SK-N-MC (cell line): ENCODE measurements around the gene ADARB2.

Experiments used
- DNase-seq: peaks from one replicate; pipeline ENCODE4 v3.0.0-alpha.2; 2011; ENCODE audit warnings: low read depth, low spot score
- H3K27ac ChIP-seq: fragments of 200-600 bp; sonication (generic); 2 replicates; pipeline ENCODE4 v1.5.1; 2016; ENCODE audit warnings: mixed run types
- H3K36me3 ChIP-seq: fragments of 200-600 bp; sonication (generic); 2 replicates; pipeline ENCODE4 v1.6.1; 2017; ENCODE audit warnings: antibody characterized with exemption, low read length, mixed read lengths; ENCODE audit not compliant: insufficient read depth
- H3K4me3 ChIP-seq: fragments of 200-600 bp; sonication (generic); 2 replicates; pipeline ENCODE4 v1.5.1; 2016
- H3K9ac ChIP-seq: fragments of 200-600 bp; sonication (generic); 2 replicates; pipeline ENCODE4 v1.8.0; 2017; ENCODE audit warnings: mixed run types, mixed read lengths; ENCODE audit not compliant: insufficient read length
- H3K9me3 ChIP-seq: fragments of 200-600 bp; sonication (generic); 2 replicates; pipeline ENCODE4 v1.6.1; 2017; ENCODE audit warnings: low read depth, mild to moderate bottlenecking, antibody characterized with exemption, low read length, moderate library complexity, mixed read lengths
- EZH2 ChIP-seq: fragments of 200-600 bp; sonication (generic); IDR thresholded peaks from one replicate; pipeline ENCODE4 v1.6.1; 2017; ENCODE audit warnings: antibody characterized with exemption
- FOXP2 ChIP-seq: optimal IDR thresholded peaks from 2 replicates; pipeline ENCODE3; 2011; ENCODE audit warnings: mild to moderate bottlenecking, moderate library complexity; ENCODE audit not compliant: insufficient read depth; ENCODE audit errors: extremely low read length, control extremely low read depth
- POLR2AphosphoS5 ChIP-seq: IDR thresholded peaks from 2 replicates; pipeline ENCODE4 v1.6.1; 2012; ENCODE audit warnings: mild to moderate bottlenecking, low read depth, low read length, borderline replicate concordance

The ADARB2 gene

DNA sequence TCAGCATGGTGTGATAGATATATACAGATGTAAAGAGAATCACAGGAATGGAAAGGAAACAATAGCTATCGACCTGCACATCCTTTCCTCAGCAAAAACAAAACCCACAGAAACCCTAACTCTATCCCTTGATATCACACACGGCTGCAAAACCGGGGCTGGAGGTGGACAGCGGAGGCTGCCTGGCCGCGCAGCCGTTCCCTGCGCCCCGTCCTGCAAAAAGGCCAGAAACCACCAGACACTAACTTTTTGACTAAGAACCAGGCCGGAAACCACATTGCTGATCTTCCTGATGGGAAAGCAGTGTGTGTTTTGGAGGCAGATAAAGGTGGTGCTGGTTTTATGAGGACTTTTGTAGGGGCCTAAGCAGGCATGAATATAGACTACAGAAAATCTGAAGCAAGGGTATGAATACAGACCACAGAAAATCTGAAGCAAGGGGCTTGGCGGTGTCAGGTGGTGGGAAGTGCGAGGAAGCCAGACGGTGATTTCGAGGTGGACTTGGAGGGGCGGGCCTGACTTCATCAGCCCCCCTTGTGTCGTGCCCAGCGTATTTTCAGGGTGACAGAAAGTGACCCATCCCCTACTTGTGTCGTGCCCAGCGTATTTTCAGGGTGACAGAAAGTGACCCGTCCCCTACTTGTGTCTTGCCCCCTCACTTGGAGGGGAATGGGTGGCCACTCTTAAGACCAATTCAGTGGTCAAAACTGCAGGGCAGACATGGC is 557.8 kb downstream of the ADARB2 start:
- no peak for DNase-seq
- H3K9ac ChIP-seq: no peak overlapping the region
- H3K36me3 ChIP-seq: no peaks in the 10 kb centered on the region
- TF ChIP-seq FOXP2 (no peak), POLR2AphosphoS5 (no peak)
- no peak overlapping the region for H3K27ac ChIP-seq
- H3K9me3 ChIP-seq: no peaks in the 10 kb centered on the region
- no peak overlapping the region for H3K4me3 ChIP-seq

DNA sequence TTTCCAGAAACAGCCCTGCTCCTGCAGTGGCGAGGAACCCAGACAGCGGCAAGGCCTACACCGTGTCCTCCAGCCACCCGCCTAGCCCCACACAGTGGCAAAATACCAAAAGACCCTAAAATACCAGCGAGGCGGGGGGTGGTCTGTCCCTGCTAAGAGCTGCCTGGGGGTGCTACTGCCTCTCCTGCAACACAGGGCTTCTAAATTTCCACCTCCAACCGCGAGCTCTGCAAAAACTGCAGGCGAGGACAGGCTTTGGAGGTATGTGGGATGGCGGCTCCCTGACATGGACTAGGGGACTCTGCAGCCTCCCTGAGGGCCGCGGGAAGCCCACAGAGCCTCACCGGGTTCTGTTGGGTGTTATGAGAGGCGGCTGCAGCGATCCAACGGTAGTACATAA is 558.8 kb downstream of the ADARB2 start:
- Histone ChIP-seq H3K27ac (no peak overlapping the region), H3K36me3 (no peaks in the 10 kb centered on the region), H3K9me3 (no peaks in the 10 kb centered on the region), H3K4me3 (no peak overlapping the region), H3K9ac (no peak overlapping the region)
- no peak for DNase-seq
- TF ChIP-seq POLR2AphosphoS5 (no peak), EZH2 (no peak)

DNA sequence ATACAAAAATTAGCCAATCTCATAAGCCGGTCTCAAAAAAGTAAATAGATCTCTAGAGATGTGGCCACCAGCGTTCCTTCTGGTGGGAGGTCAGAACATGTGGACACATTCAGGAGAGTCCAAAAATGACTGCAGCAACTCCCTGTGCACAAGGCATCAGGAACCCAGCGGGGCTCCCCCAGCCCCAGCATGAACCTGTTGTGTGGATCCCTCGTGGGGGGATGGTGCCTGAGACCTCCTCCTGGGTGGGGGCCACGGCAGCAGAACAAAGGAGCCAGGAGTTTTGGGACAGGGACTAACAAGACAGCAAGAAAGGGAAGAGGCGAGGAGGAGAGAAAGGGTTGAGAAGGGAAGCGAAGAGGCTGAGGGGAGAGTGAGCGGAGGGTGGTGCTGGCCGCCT is 559.4 kb downstream of the ADARB2 start:
- Histone ChIP-seq H3K9ac (no peak overlapping the region), H3K9me3 (no peaks in the 10 kb centered on the region), H3K4me3 (no peak overlapping the region), H3K36me3 (no peaks in the 10 kb centered on the region), H3K27ac (no peak overlapping the region)
- DNase-seq: no peak
- no peak for TF ChIP-seq EZH2
- TF ChIP-seq FOXP2: no peak
- TF ChIP-seq POLR2AphosphoS5: no peak

DNA sequence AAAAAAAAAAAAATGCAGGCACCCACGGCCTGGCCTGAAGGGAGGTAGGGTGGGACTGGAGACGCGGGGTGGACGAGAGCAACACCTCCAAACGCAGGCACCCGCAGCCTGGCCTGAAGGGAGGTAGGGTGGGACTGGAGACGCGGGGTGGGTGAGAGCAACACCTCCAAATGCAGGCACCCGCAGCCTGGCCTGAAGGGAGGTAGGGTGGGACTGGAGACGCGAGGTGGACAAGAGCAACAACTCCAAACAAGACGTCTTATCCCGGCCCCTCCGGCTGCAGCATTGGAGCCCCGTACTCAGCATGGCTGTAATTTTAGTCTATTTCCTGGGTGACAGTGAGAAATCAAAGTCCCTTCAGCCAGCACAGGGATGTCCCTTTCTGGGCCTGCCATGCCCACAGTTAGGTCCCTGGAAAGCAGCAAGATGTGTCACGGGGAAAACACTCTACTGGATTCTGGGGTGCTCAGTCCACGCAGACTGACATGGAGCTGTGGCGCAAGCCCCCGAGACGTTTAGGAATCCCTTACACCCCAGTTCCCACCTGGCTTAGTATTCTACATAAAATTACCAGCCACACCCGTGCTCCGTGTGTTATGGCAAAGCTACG is 561.3 kb downstream of the ADARB2 start:
- Histone ChIP-seq H3K9ac (no peak overlapping the region), H3K9me3 (no peaks in the 10 kb centered on the region), H3K4me3 (no peak overlapping the region), H3K27ac (no peak overlapping the region), H3K36me3 (no peaks in the 10 kb centered on the region)
- no peak for DNase-seq
- TF ChIP-seq EZH2 (no peak), POLR2AphosphoS5 (no peak)

- Histone ChIP-seq H3K9me3 (no peaks in the 10 kb centered on the region), H3K36me3 (no peaks in the 10 kb centered on the region), H3K9ac (no peak overlapping the region), H3K27ac (no peak overlapping the region), H3K4me3 (no peak overlapping the region)
- no peak for DNase-seq
- no peak for TF ChIP-seq EZH2
- no peak for TF ChIP-seq FOXP2
- no peak for TF ChIP-seq POLR2AphosphoS5
Observed at GRCh38 chr10:1174022-1174421, 563.3 kb downstream of the ADARB2 start.

DNA sequence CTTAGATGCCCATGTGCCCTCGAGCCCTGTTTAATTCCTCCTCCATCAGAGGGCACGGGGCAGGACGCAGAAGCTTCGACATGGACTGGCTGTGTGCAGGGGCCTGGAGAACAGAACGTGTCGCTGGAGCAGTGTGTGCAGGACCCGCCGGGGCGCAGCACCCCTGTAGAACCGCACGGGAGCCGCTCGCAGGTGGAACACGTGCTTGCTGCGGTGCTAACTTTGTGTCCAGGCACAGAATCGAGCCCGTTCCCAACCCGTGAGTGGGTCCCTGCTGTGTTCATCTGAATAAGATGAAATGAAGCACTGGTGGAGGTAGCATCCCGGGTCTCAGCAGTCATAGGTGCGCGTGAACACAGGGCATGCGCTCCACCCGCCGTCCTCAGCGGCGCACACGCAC is 564.2 kb downstream of the ADARB2 start:
- H3K27ac ChIP-seq: no peak overlapping the region
- DNase-seq: no peak
- H3K4me3 ChIP-seq: no peak overlapping the region
- no peaks in the 10 kb centered on the region for H3K36me3 ChIP-seq
- no peak for TF ChIP-seq POLR2AphosphoS5
- TF ChIP-seq EZH2: no peak
- no peak for TF ChIP-seq FOXP2
- H3K9ac ChIP-seq: no peak overlapping the region
- H3K9me3 ChIP-seq: no peaks in the 10 kb centered on the region

DNA sequence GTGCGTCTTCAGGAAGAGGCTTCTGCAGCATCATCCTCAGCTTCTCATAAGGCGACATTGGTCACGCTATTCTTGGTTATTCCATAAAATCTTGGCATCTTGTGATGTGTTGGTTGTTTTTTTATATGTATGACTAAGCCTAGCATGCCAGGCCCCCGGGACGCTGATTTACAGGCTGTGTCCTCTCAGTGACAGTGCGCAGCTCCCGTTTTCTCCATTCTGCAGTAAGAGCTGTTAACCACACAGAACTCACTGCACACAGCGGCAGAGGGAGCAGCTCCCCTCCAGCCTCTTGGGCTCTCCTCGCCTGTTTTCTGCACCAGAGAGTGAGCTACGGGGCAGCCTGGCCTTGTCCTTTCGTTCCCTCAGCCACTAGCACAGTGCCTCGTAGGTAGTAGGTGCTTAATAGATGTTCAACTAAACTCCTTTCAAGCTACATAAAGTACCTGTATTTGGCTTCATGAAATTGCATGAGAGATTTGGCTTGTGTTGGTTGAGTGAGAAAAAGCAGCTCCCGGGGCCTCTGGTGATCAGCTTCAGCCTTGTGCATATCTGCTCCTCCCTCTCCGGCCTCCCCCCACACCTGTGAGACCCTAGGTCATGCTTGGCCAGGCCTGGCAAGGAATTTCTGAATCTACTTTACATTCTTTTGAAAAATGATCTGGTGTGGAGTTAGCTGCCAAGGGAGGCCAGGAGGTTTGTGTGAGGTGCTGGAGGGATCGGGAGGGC is 564.9 kb downstream of the ADARB2 start:
- Histone ChIP-seq H3K4me3 (no peak overlapping the region), H3K27ac (no peak overlapping the region), H3K9me3 (no peaks in the 10 kb centered on the region), H3K36me3 (no peaks in the 10 kb centered on the region), H3K9ac (no peak overlapping the region)
- DNase-seq: no peak
- TF ChIP-seq FOXP2 (no peak), POLR2AphosphoS5 (no peak), EZH2 (no peak)

- no peak for DNase-seq
- no peaks in the 10 kb centered on the region for H3K9me3 ChIP-seq
- H3K36me3 ChIP-seq: no peaks in the 10 kb centered on the region
- TF ChIP-seq FOXP2 (no peak), POLR2AphosphoS5 (no peak), EZH2 (no peak)
- no peak overlapping the region for H3K9ac ChIP-seq
- no peak overlapping the region for H3K27ac ChIP-seq
- no peak overlapping the region for H3K4me3 ChIP-seq
Observed at GRCh38 chr10:1171586-1171985, 565.7 kb downstream of the ADARB2 start.

- no peaks in the 10 kb centered on the region for H3K9me3 ChIP-seq
- no peak for DNase-seq
Observed at GRCh38 chr10:1171182-1171581, 566.1 kb downstream of the ADARB2 start.

More at GRCh38 chr10:1171182-1171581, 566.1 kb downstream of the ADARB2 start:
- H3K9ac ChIP-seq: no peak overlapping the region
- no peak for TF ChIP-seq FOXP2
- no peak for TF ChIP-seq EZH2
- TF ChIP-seq POLR2AphosphoS5: no peak
- no peak overlapping the region for H3K4me3 ChIP-seq
- no peaks in the 10 kb centered on the region for H3K36me3 ChIP-seq
- H3K27ac ChIP-seq: no peak overlapping the region
